GM23248 (cell line): ENCODE data around the gene INSL3. TPM values are rescaled to one million over a fixed set of nuclear protein-coding genes. Genes with fewer than 3 reads are reported as not detected.

ENCODE experiments used
- DNase-seq: peaks from one replicate; pipeline ENCODE4 v3.0.0-alpha.2; 2015
- H2AFZ ChIP-seq: fragments of 200-600 bp; sonication (generic); 2 replicates; pipeline ENCODE4 v1.6.1; 2016; ENCODE audit warnings: antibody characterized with exemption
- H3F3A ChIP-seq: fragments of 200-600 bp; sonication (generic); 2 replicates; pipeline ENCODE4 v1.6.1; 2016; ENCODE audit warnings: mild to moderate bottlenecking, antibody characterized with exemption, mixed run types; ENCODE audit not compliant: insufficient read depth
- H3K27ac ChIP-seq: fragments of 200-600 bp; sonication (generic); 2 replicates; pipeline ENCODE4 v1.5.1; 2016; ENCODE audit warnings: mild to moderate bottlenecking
- H3K27me3 ChIP-seq: fragments of 200-600 bp; sonication (generic); replicated peaks from 2 replicates; pipeline ENCODE4 v1.6.1; 2016; ENCODE audit warnings: mild to moderate bottlenecking; ENCODE audit not compliant: insufficient read depth
- H3K36me3 ChIP-seq: fragments of 200-600 bp; sonication (generic); 2 replicates; pipeline ENCODE4 v1.6.1; 2016; ENCODE audit warnings: low read depth, mild to moderate bottlenecking
- H3K4me1 ChIP-seq: fragments of 200-600 bp; sonication (generic); 2 replicates; pipeline ENCODE4 v1.6.1; 2016; ENCODE audit warnings: mild to moderate bottlenecking; ENCODE audit not compliant: insufficient read depth
- H3K4me2 ChIP-seq: fragments of 200-600 bp; sonication (generic); one replicate; pipeline ENCODE4 v1.6.1; 2016; ENCODE audit warnings: mild to moderate bottlenecking; ENCODE audit not compliant: unreplicated experiment
- H3K4me3 ChIP-seq: fragments of 200-600 bp; sonication (generic); 2 replicates; pipeline ENCODE4 v1.5.1; 2016; ENCODE audit warnings: mild to moderate bottlenecking
- H3K79me2 ChIP-seq: fragments of 200-600 bp; sonication (generic); 2 replicates; pipeline ENCODE4 v1.6.1; 2016; ENCODE audit warnings: mild to moderate bottlenecking; ENCODE audit not compliant: insufficient read depth
- H3K9ac ChIP-seq: fragments of 200-600 bp; sonication (generic); 2 replicates; pipeline ENCODE4 v1.6.1; 2016; ENCODE audit warnings: mild to moderate bottlenecking
- H3K9me2 ChIP-seq: fragments of 200-600 bp; sonication (generic); 2 replicates; pipeline ENCODE4 v1.6.1; 2016; ENCODE audit warnings: mixed run types, mild to moderate bottlenecking, moderate library complexity; ENCODE audit not compliant: insufficient read depth
- H3K9me3 ChIP-seq: fragments of 200-600 bp; sonication (generic); one replicate; pipeline ENCODE4 v1.6.1; 2017; ENCODE audit warnings: low read depth
- H4K20me1 ChIP-seq: fragments of 200-600 bp; sonication (generic); 2 replicates; pipeline ENCODE4 v1.6.0; 2016; ENCODE audit not compliant: insufficient read depth
- EZH2 ChIP-seq: fragments of 200-600 bp; sonication (generic); IDR thresholded peaks from 2 replicates; pipeline ENCODE4 v1.6.1; 2018; ENCODE audit warnings: antibody characterized with exemption, mild to moderate bottlenecking; ENCODE audit not compliant: insufficient read depth, poor library complexity, severe bottlenecking
- EZH2phosphoT487 ChIP-seq: fragments of 200-600 bp; sonication (generic); IDR thresholded peaks from 2 replicates; pipeline ENCODE4 v1.6.1; 2018; ENCODE audit warnings: antibody characterized with exemption, moderate library complexity, mild to moderate bottlenecking, low read depth; ENCODE audit not compliant: insufficient read depth
- WGBS, 2 experiments: methylation state at CpG; one replicate each; pipeline ENCODE4 v1.1.6; 2015 to 2017; ENCODE audit warnings: low lambda C conversion rate in 2 of 2, low coverage in 1 of 2; ENCODE audit errors: missing lambda C conversion rate in 2 of 2; 5-methylcytosine and 5-hydroxymethylcytosine counted together
- in situ Hi-C: fragments of 300-500 bp; cut with MboI; formaldehyde crosslinking; loops from 2 replicates; pipeline ENCODE4 v1.15.0; 2020
- polyA plus RNA-seq: library from polyadenylated mRNA; unstranded; fragments of >200 nt; fragmentation: Nextera tagmentation; extraction: Ambion mirVana; gene quantifications from 2 replicates; pipeline ENCODE4 v1.2.1, GENCODE V29; 2016
- total RNA-seq: library from RNA; depleted of rRNA; stranded (reverse); fragments of >200 nt; shearing (Covaris generic); gene quantifications from 2 replicates; pipeline ENCODE4 v1.2.3, GENCODE V29; 2014

The INSL3 gene
- total and polyA plus RNA-seq, 2 experiments from 2014 or later: not detected

DNA sequence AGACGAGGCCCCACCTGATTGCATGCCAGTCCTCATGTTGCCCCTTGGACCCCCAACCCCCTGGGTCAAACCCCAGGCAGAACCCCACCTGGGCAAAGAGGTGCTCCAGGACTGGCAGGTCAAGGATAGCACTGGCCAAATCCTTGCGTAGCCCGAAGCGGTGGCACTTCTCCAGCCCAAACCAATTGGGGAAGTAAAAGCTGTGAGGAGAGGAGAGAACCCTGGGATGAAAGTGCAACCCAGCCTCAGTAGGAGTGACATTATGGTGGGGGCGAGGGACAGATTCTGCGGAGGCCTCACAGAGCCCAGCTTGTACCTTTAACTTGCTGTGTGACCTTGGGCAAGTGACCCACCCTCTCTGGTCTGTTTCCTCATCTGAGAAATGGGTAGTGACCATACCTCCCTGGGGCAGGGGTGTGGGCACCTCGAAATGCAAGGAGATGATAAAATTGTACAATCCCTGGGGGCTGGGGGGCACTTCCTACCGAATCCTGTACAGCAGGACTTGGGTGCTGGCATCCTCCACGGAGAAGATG lies 22.0 kb upstream of the INSL3 start:
- no peak for TF ChIP-seq EZH2
- TF ChIP-seq EZH2phosphoT487: no peak
- H4K20me1 ChIP-seq: no peaks in the 10 kb centered on the region
- no peaks in the 10 kb centered on the region for H3K36me3 ChIP-seq
- no peaks in the 10 kb centered on the region for H3K9me2 ChIP-seq
- no peaks in the 10 kb centered on the region for H3K9me3 ChIP-seq
- no peaks in the 10 kb centered on the region for H3K79me2 ChIP-seq
- H3K9ac ChIP-seq: no peak overlapping the region
- no peak overlapping the region for H3K27ac ChIP-seq
- H3K4me1 ChIP-seq: peaks cover 5% of the 10 kb centered on the region; the same call in 1 of the 2 replicates
- 0 out of 2 replicates have a peak, but pooled peaks cover 3% of the 10 kb centered on the region for H3F3A ChIP-seq
- no peak overlapping the region for H3K4me2 ChIP-seq
- no peak overlapping the region for H2AFZ ChIP-seq
- 85 to 93% methylated on average over 9 of the region's 9 CpGs for WGBS, 2 experiments
- H3K27me3 ChIP-seq: no peaks in the 10 kb centered on the region
- H3K4me3 ChIP-seq: no peak overlapping the region
- in situ Hi-C loops: no loop called here
- DNase-seq: no peak

DNA sequence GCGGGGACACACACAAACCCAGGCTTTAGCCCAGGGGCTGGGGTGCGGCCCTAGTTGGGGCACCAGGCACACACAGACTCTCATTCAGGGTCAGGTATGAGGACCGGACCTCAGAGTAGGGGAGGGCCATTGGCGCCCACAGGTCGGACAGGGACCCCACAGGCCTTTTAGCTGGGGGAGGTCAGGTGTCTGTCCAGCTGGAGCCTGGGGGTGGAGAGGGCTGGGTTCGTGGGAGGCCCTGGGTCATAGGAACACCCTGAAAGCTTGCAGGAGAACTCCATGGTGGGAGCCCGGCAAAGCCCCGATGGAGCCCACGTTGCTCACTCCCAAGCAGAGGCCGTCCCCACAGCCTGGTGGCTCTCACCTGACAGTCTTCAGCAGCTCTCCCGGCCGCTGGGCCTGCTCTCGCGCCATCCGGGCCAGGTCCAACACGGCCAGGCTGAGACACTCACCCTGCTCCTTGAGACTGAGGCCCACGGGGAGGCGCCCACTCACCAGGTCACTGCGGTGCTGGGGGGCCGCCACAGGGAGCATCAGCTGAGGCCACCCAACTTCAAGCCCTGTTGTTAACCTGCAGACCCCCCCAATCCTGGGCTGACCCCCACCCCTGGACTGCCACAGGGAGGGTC lies 21.5 kb upstream of the INSL3 start:
- no peaks in the 10 kb centered on the region for H3F3A ChIP-seq
- no peaks in the 10 kb centered on the region for H3K36me3 ChIP-seq
- peak overlapping the region; percentile 63 for H3K9ac ChIP-seq
- no peaks in the 10 kb centered on the region for H3K9me3 ChIP-seq
- peaks cover under 1% of the 10 kb centered on the region; the same call in 1 of the 2 replicates for H3K4me1 ChIP-seq
- DNase-seq: no peak
- in situ Hi-C loops: no loop called here
- no peak overlapping the region for H3K27ac ChIP-seq
- WGBS, 2 experiments: 78 to 90% methylated on average over 13 to 18 of the region's 20 CpGs
- H3K27me3 ChIP-seq: no peaks in the 10 kb centered on the region
- H3K79me2 ChIP-seq: no peaks in the 10 kb centered on the region
- peak overlapping the region; percentile 55 for H3K4me2 ChIP-seq
- H2AFZ ChIP-seq: peak overlapping the region; percentile 73
- TF ChIP-seq EZH2: no peak
- no peak for TF ChIP-seq EZH2phosphoT487
- peak overlapping the region; percentile 53 for H3K4me3 ChIP-seq
- no peaks in the 10 kb centered on the region for H4K20me1 ChIP-seq
- no peaks in the 10 kb centered on the region for H3K9me2 ChIP-seq

DNA sequence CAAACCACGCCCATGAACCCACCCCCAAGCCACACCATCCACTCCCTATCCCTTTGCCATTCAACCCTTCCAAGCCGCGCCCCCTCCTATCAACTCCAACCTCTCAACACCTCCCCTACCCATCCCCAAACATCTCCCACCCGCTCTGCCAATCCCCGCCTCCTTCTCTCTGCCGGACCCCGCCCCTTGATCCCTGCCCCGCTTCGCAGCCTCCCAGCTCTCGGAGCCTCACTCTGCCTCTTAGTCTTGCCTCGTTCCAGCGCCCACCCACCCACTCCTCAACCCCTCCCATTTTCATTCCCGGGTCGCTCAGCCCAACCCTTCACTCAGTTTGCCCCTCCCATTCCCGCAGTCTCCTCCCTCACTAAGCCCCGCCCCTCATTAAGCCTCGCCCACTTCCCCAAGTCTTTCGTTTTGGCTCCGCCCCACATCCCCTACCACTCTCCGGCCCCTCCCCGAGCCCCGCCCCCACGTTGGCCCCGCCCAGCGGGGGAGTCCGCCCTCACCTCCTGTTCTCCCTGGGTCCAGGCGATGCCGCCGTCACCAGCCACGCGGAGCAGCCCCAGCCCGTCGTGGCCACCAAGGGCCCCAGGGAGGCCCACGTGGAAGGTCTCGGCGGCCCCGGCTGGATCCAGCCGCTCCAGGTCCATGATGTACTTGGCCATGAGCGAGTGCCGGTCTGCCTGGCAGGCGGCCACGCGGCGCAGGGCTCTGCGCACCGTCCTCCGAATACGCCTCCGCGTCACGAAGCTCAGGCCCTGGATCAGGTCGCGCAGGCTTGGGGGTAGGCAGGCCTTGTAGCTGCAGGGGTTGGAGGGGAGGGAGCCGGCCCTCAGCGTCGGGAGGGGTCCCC lies 20.7 kb upstream of the INSL3 start:
- no peaks in the 10 kb centered on the region for H3K79me2 ChIP-seq
- peak overlapping the region; percentile 55 for H3K4me2 ChIP-seq
- peak overlapping the region; percentile 63 for H3K9ac ChIP-seq
- no peaks in the 10 kb centered on the region for H3K27me3 ChIP-seq
- H3K36me3 ChIP-seq: no peaks in the 10 kb centered on the region
- H3K9me2 ChIP-seq: no peaks in the 10 kb centered on the region
- no peak overlapping the region for H3K27ac ChIP-seq
- DNase-seq: peak; percentile 91
- 6 to 8% methylated on average over 33 to 47 of the region's 56 CpGs for WGBS, 2 experiments
- H4K20me1 ChIP-seq: no peaks in the 10 kb centered on the region
- peak overlapping the region; percentile 53 for H3K4me3 ChIP-seq
- H2AFZ ChIP-seq: peak overlapping the region; percentile 73
- TF ChIP-seq EZH2phosphoT487 (no peak), EZH2 (no peak)
- no peaks in the 10 kb centered on the region for H3F3A ChIP-seq
- in situ Hi-C loops: no loop called here
- H3K4me1 ChIP-seq: no peaks in the 10 kb centered on the region
- no peaks in the 10 kb centered on the region for H3K9me3 ChIP-seq

DNA sequence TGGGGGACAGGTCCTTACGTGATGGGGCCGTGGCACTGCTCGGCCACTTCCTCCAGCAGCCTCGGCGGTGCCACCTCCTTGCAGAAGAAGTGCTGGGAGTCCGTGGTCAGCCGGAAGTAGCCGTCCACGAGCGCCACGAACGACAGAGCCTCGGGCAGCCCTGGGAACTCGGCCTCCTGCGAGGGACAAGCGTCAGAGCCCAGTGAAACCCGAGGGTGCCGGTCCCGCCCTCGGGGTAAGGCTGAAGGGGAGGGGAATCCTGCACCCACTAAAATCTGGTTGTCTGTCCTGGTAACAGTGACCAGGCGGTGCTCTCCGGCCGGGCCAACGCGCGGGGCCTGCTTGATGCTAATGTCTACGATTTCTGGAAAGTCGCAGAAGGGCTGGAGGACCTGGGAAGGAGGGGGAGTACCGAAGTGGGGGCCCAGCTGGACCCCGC lies 20.1 kb upstream of the INSL3 start:
- H2AFZ ChIP-seq: peak overlapping the region; percentile 73
- no peaks in the 10 kb centered on the region for H3K36me3 ChIP-seq
- in situ Hi-C loops: no loop called here
- no peaks in the 10 kb centered on the region for H3K9me2 ChIP-seq
- H3K27ac ChIP-seq: no peak overlapping the region
- peak; percentile 16 for DNase-seq
- H3F3A ChIP-seq: no peaks in the 10 kb centered on the region
- H3K4me3 ChIP-seq: peak overlapping the region; percentile 53; the same call in 1 of the 2 replicates
- TF ChIP-seq EZH2phosphoT487 (no peak), EZH2 (no peak)
- no peak overlapping the region for H3K4me2 ChIP-seq
- no peaks in the 10 kb centered on the region for H3K4me1 ChIP-seq
- no peaks in the 10 kb centered on the region for H3K79me2 ChIP-seq
- H4K20me1 ChIP-seq: no peaks in the 10 kb centered on the region
- H3K27me3 ChIP-seq: no peaks in the 10 kb centered on the region
- no peaks in the 10 kb centered on the region for H3K9me3 ChIP-seq
- H3K9ac ChIP-seq: no peak overlapping the region
- 28 to 45% methylated on average over 27 to 30 of the region's 30 CpGs for WGBS, 2 experiments
